HS-27A (cell line): ENCODE results near the gene NSFL1C.

Experiments
- DNase-seq: peaks from one replicate; pipeline ENCODE4 v3.0.0-alpha.2; 2012; ENCODE audit warnings: low read depth, missing footprints

Gene NSFL1C

GRCh38 chr20:1484438-1485116 lies 17.9 kb upstream of the NSFL1C start:
- no peak for DNase-seq

- no peak for DNase-seq
These were observed 13.4 kb upstream of the NSFL1C start for GRCh38 chr20:1479831-1480595.

GRCh38 chr20:1478566-1478965 lies 11.9 kb upstream of the NSFL1C start:
- DNase-seq, result peak; percentile 74

- DNase-seq, result no peak
These were observed 11.3 kb upstream of the NSFL1C start for GRCh38 chr20:1477896-1478490.

GRCh38 chr20:1474817-1475603 lies 8.4 kb upstream of the NSFL1C start:
- no peak for DNase-seq

- no peak for DNase-seq
These were observed 7.7 kb upstream of the NSFL1C start for GRCh38 chr20:1474325-1474724.

- DNase-seq, result no peak
These were observed 6.9 kb upstream of the NSFL1C start for GRCh38 chr20:1473246-1474220.

- DNase-seq, result no peak
These were observed 6.1 kb upstream of the NSFL1C start for GRCh38 chr20:1472556-1473245.

- DNase-seq, result no peak
These were observed 4.6 kb upstream of the NSFL1C start for GRCh38 chr20:1471242-1471641.

GRCh38 chr20:1469925-1470571 lies 3.4 kb upstream of the NSFL1C start:
- peak; percentile 97 for DNase-seq

- no peak for DNase-seq
These were observed 2.8 kb upstream of the NSFL1C start for GRCh38 chr20:1469306-1469905.

- no peak for DNase-seq
These were observed 1.5 kb upstream of the NSFL1C start for GRCh38 chr20:1468117-1468624.

GRCh38 chr20:1467355-1468116 lies 887 bp upstream of the NSFL1C start:
- no peak for DNase-seq

GRCh38 chr20:1467082-1467354 lies 369 bp upstream of the NSFL1C start:
- DNase-seq, result no peak

GRCh38 chr20:1465470-1466210 lies 1.0 kb downstream of the NSFL1C start:
- no peak for DNase-seq

- no peak for DNase-seq
These were observed 2.6 kb downstream of the NSFL1C start for GRCh38 chr20:1463971-1464570.

- no peak for DNase-seq
These were observed 3.8 kb downstream of the NSFL1C start for GRCh38 chr20:1462834-1463233.

- no peak for DNase-seq
These were observed 4.6 kb downstream of the NSFL1C start for GRCh38 chr20:1462001-1462400.
